Medulla oblongata (tissue), 1 donor: Measurements from ENCODE around the gene TADA2A.

ENCODE experiments used
- DNase-seq: peaks from one replicate; pipeline ENCODE4 v3.0.0-alpha.2; 2015; ENCODE audit errors: extremely low spot score

The TADA2A gene

DNA sequence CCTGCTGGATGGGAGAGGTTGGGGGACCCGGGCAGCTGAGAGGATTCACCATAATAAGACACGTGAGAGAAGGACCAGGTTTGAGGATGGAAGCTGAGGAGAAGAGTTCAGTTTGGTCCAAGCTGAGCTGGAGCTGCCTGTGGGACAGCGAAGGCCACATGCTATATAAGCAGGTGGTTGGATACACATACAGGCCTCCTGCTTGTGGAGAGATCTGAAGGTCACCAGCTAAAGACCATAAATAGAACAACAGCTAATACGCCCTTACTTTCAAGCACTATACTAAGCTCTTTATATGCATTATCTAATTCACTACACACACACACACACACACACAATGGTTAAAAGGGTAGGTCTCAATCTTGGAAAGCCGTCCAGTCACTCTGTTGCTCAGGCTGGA is 115.1 kb downstream of the TADA2A start:
- DNase-seq, result no peak

DNA sequence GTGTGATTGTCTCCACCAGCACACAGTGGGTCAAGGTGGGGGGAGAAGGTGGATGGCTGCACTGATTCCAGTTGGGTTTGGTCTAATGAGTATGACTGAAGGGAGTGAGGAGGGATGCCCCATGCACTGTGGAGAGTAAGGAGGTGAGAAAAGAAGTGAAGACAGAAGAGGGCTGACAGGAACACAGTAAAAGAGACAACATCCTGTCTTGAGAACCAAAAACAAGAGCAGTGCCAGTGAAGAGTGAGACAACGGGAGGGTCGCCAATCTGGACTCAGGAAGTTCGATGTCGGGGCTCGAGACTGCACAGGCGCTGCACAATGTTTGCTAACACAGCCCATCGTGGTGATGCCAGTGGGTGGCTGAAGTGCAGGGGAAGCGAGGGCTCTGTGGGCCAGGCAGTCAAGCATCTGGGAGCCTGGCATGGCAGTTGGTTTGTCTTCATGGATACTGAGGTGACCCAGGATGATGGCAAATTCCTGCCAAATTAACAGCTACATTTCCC is 117.1 kb downstream of the TADA2A start:
- DNase-seq, result no peak

DNA sequence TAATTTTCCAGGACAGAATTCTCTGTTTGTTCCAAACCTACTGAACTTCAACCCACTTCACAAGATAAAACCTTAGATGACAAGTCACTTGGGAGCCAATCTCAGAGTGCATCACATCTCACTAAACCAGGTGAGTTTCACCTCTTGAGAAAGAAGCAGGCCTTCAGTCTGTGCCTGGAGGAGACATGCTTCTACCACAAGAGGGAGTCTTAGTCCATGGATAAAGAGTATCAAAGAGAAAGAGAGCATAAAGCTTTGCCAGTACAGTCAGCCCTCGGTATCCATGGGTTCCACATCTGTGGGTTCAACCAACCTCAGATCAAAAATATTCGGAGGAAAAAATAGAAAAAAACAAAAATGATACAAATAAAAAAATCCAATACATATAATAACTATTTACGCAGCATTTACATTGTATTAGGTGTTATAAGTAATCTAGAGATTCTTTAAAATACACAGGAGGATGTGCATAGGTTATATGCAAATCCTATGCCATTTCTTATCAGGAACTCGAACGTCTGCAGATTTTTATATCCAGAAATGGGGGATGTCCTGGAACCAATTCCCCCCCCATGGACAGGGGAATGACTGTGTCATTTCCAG is 120.7 kb downstream of the TADA2A start:
- DNase-seq, result peak; percentile 62
